ENCODE measurements around the gene KLHL29. TPM values are rescaled to one million over a fixed set of nuclear protein-coding genes. Genes with fewer than 3 reads are reported as not detected.

Gene KLHL29
- total and polyA plus RNA-seq, 2 of the 13 experiments (the other 11 are each of a cell fraction or from before 2014, with no cell fraction given) = 0.01 TPM; not detected in 1

DNA sequence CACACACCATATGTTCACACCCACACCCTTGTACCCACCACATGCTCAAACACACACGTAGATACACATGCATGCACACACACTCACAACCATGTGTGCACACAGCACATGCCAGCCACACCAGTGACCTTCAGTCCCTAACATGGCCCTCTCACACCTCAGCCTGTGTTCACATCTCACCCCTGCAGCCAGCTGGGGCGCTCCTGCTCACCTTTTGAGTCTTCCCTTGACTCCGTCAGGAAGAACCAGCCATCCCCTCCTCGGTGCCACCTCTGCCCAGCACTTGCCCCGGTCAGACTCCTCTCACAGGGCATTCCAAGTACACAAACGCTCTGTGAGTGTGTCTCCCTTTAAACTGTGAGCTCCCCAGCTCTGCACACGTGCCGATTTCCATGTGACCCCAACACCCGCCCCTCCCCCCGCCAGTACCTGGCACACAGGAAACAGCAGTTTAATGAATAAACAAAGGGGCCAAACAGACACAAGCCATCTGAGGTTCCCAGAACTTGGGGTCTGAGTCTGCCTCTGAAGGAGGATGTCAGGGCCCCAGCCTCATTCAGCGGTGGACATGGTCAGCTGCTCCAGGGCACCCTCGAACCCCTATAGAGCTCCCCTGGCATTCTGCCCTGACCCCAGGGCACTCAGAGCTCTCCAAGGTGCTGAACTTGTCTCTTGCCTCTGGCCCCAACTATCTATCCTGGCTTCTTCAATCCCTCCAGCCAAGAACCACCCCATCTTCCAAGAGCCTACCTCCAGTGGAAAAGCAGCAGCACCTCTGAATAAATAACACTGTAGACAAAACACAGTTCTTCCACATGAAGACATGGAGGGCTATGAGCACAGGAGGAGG, 289.1 kb downstream of the KLHL29 start (continued):
- TF ChIP-seq SIX1 (CRISPR knock-in tag; IDR thresholded peaks at IDR 0.05; ENCODE audit: borderline replicate concordance) (no peak), JDP2 (CRISPR knock-in tag; IDR thresholded peaks at IDR 0.05; ENCODE audit: borderline replicate concordance) (no peak), BRD4 (CRISPR knock-in tag; IDR thresholded peaks at IDR 0.05) (no peak), AKAP8 (CRISPR knock-in tag; IDR thresholded peaks at IDR 0.05) (no peak), BHLHE40 (IDR thresholded peaks at IDR 0.05; ENCODE audit: low read length) (no peak; the same call in 1 of the 2 replicates), ZNF235 (CRISPR knock-in tag; IDR thresholded peaks at IDR 0.05; ENCODE audit: borderline replicate concordance) (no peak), GFI1 (CRISPR knock-in tag; IDR thresholded peaks at IDR 0.05; ENCODE audit: borderline replicate concordance) (no peak), ZNF792 (CRISPR knock-in tag; IDR thresholded peaks at IDR 0.05) (no peak), KAT8 (CRISPR knock-in tag; IDR thresholded peaks at IDR 0.05) (0 out of 2 replicates have a peak, but pooled peaks have one; percentile 26), ZNF777 (CRISPR knock-in tag; IDR thresholded peaks at IDR 0.05) (no peak), ZSCAN25 (CRISPR knock-in tag; IDR thresholded peaks at IDR 0.05) (no peak), ZNF484 (CRISPR knock-in tag; IDR thresholded peaks at IDR 0.05; ENCODE audit: borderline replicate concordance, low read depth) (no peak), CHCHD3 (CRISPR knock-in tag; IDR thresholded peaks at IDR 0.05) (no peak)
- TF ChIP-seq, protein P1, sequence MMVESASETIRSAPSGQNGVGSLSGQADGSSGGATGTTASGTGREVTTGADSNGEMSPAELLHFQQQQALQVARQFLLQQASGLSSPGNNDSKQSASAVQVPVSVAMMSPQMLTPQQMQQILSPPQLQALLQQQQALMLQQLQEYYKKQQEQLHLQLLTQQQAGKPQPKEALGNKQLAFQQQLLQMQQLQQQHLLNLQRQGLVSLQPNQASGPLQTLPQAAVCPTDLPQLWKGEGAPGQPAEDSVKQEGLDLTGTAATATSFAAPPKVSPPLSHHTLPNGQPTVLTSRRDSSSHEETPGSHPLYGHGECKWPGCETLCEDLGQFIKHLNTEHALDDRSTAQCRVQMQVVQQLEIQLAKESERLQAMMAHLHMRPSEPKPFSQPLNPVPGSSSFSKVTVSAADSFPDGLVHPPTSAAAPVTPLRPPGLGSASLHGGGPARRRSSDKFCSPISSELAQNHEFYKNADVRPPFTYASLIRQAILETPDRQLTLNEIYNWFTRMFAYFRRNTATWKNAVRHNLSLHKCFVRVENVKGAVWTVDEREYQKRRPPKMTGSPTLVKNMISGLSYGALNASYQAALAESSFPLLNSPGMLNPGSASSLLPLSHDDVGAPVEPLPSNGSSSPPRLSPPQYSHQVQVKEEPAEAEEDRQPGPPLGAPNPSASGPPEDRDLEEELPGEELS (CRISPR knock-in tag; IDR thresholded peaks at IDR 0.05) = no peak
- TF ChIP-seq, protein P2, sequence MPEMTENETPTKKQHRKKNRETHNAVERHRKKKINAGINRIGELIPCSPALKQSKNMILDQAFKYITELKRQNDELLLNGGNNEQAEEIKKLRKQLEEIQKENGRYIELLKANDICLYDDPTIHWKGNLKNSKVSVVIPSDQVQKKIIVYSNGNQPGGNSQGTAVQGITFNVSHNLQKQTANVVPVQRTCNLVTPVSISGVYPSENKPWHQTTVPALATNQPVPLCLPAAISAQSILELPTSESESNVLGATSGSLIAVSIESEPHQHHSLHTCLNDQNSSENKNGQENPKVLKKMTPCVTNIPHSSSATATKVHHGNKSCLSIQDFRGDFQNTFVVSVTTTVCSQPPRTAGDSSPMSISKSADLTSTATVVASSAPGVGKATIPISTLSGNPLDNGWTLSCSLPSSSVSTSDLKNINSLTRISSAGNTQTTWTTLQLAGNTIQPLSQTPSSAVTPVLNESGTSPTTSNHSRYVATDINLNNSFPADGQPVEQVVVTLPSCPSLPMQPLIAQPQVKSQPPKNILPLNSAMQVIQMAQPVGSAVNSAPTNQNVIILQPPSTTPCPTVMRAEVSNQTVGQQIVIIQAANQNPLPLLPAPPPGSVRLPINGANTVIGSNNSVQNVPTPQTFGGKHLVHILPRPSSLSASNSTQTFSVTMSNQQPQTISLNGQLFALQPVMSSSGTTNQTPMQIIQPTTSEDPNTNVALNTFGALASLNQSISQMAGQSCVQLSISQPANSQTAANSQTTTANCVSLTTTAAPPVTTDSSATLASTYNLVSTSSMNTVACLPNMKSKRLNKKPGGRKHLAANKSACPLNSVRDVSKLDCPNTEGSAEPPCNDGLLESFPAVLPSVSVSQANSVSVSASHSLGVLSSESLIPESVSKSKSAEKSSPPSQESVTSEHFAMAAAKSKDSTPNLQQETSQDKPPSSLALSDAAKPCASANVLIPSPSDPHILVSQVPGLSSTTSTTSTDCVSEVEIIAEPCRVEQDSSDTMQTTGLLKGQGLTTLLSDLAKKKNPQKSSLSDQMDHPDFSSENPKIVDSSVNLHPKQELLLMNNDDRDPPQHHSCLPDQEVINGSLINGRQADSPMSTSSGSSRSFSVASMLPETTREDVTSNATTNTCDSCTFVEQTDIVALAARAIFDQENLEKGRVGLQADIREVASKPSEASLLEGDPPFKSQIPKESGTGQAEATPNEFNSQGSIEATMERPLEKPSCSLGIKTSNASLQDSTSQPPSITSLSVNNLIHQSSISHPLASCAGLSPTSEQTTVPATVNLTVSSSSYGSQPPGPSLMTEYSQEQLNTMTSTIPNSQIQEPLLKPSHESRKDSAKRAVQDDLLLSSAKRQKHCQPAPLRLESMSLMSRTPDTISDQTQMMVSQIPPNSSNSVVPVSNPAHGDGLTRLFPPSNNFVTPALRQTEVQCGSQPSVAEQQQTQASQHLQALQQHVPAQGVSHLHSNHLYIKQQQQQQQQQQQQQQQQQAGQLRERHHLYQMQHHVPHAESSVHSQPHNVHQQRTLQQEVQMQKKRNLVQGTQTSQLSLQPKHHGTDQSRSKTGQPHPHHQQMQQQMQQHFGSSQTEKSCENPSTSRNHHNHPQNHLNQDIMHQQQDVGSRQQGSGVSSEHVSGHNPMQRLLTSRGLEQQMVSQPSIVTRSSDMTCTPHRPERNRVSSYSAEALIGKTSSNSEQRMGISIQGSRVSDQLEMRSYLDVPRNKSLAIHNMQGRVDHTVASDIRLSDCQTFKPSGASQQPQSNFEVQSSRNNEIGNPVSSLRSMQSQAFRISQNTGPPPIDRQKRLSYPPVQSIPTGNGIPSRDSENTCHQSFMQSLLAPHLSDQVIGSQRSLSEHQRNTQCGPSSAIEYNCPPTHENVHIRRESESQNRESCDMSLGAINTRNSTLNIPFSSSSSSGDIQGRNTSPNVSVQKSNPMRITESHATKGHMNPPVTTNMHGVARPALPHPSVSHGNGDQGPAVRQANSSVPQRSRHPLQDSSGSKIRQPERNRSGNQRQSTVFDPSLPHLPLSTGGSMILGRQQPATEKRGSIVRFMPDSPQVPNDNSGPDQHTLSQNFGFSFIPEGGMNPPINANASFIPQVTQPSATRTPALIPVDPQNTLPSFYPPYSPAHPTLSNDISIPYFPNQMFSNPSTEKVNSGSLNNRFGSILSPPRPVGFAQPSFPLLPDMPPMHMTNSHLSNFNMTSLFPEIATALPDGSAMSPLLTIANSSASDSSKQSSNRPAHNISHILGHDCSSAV (CRISPR knock-in tag; IDR thresholded peaks at IDR 0.05; ENCODE audit: borderline replicate concordance) = no peak
- TF ChIP-seq, protein P3, sequence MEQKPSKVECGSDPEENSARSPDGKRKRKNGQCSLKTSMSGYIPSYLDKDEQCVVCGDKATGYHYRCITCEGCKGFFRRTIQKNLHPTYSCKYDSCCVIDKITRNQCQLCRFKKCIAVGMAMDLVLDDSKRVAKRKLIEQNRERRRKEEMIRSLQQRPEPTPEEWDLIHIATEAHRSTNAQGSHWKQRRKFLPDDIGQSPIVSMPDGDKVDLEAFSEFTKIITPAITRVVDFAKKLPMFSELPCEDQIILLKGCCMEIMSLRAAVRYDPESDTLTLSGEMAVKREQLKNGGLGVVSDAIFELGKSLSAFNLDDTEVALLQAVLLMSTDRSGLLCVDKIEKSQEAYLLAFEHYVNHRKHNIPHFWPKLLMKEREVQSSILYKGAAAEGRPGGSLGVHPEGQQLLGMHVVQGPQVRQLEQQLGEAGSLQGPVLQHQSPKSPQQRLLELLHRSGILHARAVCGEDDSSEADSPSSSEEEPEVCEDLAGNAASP (CRISPR knock-in tag; IDR thresholded peaks at IDR 0.05; ENCODE audit: borderline replicate concordance) = peak; percentile 35; the same call in 1 of the 2 replicates

All from HepG2 (cell line).